Ovary (tissue), 9 donors: ENCODE data around the gene EIF3F. TPM values are rescaled to one million over a fixed set of nuclear protein-coding genes. Genes with fewer than 3 reads are reported as not detected.

Experiments
- DNase-seq, 5 donors: peaks; one replicate each; pipeline ENCODE4 v3.0.0-alpha.2; 2019 to 2020
- H3K27ac ChIP-seq, 2 donors: fragments of 200-600 bp; one replicate each; pipeline versions ENCODE4 v1.5.1 to v1.8.0; 2019 to 2022
- H3K27me3 ChIP-seq: fragments of 200-600 bp; one replicate; pipeline ENCODE4 v1.8.0; 2022
- H3K36me3 ChIP-seq: fragments of 200-600 bp; sonication (generic); one replicate; pipeline ENCODE4 v1.5.1; 2019
- H3K4me1 ChIP-seq: one replicate; pipeline ENCODE4 v1.8.1; 2013; ENCODE audit warnings: mild to moderate bottlenecking, moderate library complexity; ENCODE audit not compliant: insufficient read depth
- H3K4me3 ChIP-seq: fragments of 200-600 bp; sonication (generic); one replicate; pipeline ENCODE4 v1.5.1; 2017
- H3K9me3 ChIP-seq, 2 donors: fragments of 200-600 bp in 1 of 2; sonication (generic) in 1 of 2; one replicate each; pipeline versions ENCODE4 v1.5.1 to v1.8.1; 2013 to 2019; ENCODE audit warnings: mild to moderate bottlenecking in 1 of 2, moderate library complexity in 1 of 2
- CTCF ChIP-seq, 3 donors: fragments of 450-650 bp in 2 of 3; fragments of 200-600 bp in 1 of 3; IDR thresholded peaks; one replicate each; pipeline versions ENCODE4 v1.5.1 to v1.8.0; 2016 to 2022; ENCODE audit warnings: antibody characterized with exemption in 3 of 3, mild to moderate bottlenecking in 1 of 3
- EP300 ChIP-seq: sonication (generic); formaldehyde crosslinking; IDR thresholded peaks from one replicate; pipeline ENCODE4 v1.6.1; 2017; ENCODE audit warnings: antibody characterized with exemption
- POLR2A ChIP-seq: fragments of 450-650 bp; IDR thresholded peaks from one replicate; pipeline ENCODE4 v1.6.1; 2017; ENCODE audit warnings: antibody characterized with exemption, mild to moderate bottlenecking, moderate library complexity
- WGBS, 3 donors: extraction: QIAGEN DNeasy Blood & Tissue Kit in 1 of 3; methylation state at CpG; one replicate each; pipeline versions ENCODE4 v1.1.5 to v1.1.7; 2013 to 2017; 5-methylcytosine and 5-hydroxymethylcytosine counted together
- intact Hi-C, 4 donors: fragments of 100-400 bp; cut with DNase I; formaldehyde crosslinking; loops; one replicate each; pipeline versions ENCODE4 v1.11.0 to v1.15.1; 2022 to 2023
- polyA plus RNA-seq, 2 donors: library from polyadenylated mRNA; stranded (reverse); fragments of 200-250 nt in 1 of 2; fragments of 350-450 nt in 1 of 2; fragmentation: Illumina TruSeq in 1 of 2; extraction: RNeasy Lipid Tissue Mini Kit (QIAGEN cat#74804) in 1 of 2; gene quantifications; one replicate each; pipeline ENCODE4 v1.2.3, GENCODE V29; 2013 to 2014
- total RNA-seq, 7 donors: library from RNA; depleted of rRNA in 2 of 7; stranded (reverse); fragments of >200 nt in 2 of 7; fragmentation: NEBNext Ultra II Directional in 3 of 7; extraction: Animal tissue kit (Norgen Biotek cat#: 25700) in 3 of 7; gene quantifications; one replicate each; pipeline versions ENCODE4 v1.1.0 to v1.2.4, GENCODE V29; 2016 to 2023
- donor health status: DM: no; HTN: no; CAD: no; lungs with moderate emphysema.
- donor health status: DM: no; HTN: no; CAD: no.
- donor health status: Bipolar disorder and iron deficiency.
- donor health status: DM: yes; HTN: yes; CAD: no.
- donor health status: DM: no; HTN: no; CAD: no.
- donor health status: DM: yes; HTN: yes; CAD: no.

EIF3F gene
- total and polyA plus RNA-seq, 9 donors = 235 to 764 (median 328) TPM

- H3K9me3 ChIP-seq = no peaks in the 10 kb centered on the region
- no peaks in the 10 kb centered on the region for H3K36me3 ChIP-seq
- DNase-seq = no peak
- H3K27ac ChIP-seq = no peak overlapping the region
- intact Hi-C loops = loop anchor here (5.0 kb wide), 3 partner anchors 42 to 62 kb away; partner anchors contain the start of gene TUB (in 2 of the 4)
- H3K27me3 ChIP-seq = no peaks in the 10 kb centered on the region
- peaks cover 9% of the 10 kb centered on the region for H3K4me1 ChIP-seq
- TF ChIP-seq CTCF (IDR thresholded peaks at IDR 0.05) (no peak), EP300 (no peak), POLR2A (no peak)
- H3K4me3 ChIP-seq = no peak overlapping the region
- 86 to 93% (median 88%) methylated on average over 8 of the region's 8 CpGs for WGBS, 3 donors
Observed at GRCh38 chr11:8030526-8031247, 43.5 kb downstream of the EIF3F start.

DNA sequence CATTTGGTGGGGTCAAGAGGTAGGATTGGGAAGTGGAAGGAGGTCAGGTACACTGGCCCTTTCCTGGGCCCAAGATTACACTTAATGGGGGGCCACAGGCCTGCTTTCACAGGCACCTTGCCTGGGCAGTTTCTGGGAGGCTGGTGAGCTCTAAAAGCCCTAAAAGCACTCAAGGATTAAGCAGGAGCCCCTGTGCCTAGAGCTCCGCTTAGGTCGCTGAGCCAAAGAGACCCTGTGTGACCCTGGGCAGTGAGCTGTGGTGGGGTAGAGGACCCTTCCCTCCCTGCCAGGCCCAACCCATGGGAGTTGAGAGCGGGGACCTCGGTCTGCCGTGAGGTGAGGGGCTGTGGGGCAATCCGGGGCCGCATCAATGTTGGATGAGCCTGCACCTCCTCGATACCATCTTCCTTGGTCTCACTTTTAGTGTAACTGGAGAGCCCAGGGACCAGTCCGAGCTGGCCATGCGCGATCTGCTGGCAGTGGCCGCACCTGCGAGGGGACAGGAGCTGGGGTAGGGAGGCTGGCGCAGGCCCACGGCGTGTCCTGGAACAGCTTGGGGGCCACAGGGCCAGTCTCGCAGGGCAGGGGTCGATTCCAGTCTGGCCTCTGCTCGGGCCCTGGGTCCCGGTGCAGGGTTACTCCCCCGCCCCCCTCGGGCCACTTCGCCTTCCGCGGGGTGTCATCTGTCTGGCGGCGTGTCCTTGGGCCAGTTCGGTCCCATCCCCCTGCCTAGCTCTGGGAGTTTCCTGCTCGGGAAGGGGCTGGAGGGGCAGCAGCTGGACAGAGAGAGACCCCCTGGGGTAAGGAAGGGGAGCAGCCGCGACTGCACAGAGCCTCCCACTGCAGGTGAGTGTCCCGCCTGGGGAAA is 44.3 kb downstream of the EIF3F start:
- Histone ChIP-seq H3K27me3 (no peaks in the 10 kb centered on the region), H3K9me3 (no peaks in the 10 kb centered on the region), H3K27ac (no peak overlapping the region), H3K36me3 (no peaks in the 10 kb centered on the region), H3K4me1 (peaks cover 9% of the 10 kb centered on the region), H3K4me3 (no peak overlapping the region)
- peak in 1 of 5 donors; percentile 39 for DNase-seq
- intact Hi-C loops = loop anchor here (2.0 to 5.0 kb wide), 4 partner anchors 41 to 61 kb away; partner anchors contain the start of gene TUB (in 2 of the 4)
- 77 to 80% (median 78%) methylated on average over 31 to 32 of the region's 32 CpGs for WGBS, 3 donors
- no peak for TF ChIP-seq EP300
- TF ChIP-seq CTCF (IDR thresholded peaks at IDR 0.05) = no peak
- no peak for TF ChIP-seq POLR2A

- WGBS, 3 donors = 87 to 95% (median 92%) methylated on average over 10 of the region's 10 CpGs
- Histone ChIP-seq H3K27ac (no peak overlapping the region), H3K4me3 (no peak overlapping the region), H3K36me3 (no peaks in the 10 kb centered on the region), H3K27me3 (no peaks in the 10 kb centered on the region), H3K4me1 (peaks cover 9% of the 10 kb centered on the region), H3K9me3 (no peaks in the 10 kb centered on the region)
- intact Hi-C loops = loop anchor here (2.0 to 5.0 kb wide), 4 partner anchors 40 to 60 kb away; partner anchors contain the start of gene TUB (in 2 of the 4)
- no peak for TF ChIP-seq EP300
- TF ChIP-seq CTCF (IDR thresholded peaks at IDR 0.05) = no peak
- TF ChIP-seq POLR2A = no peak
- DNase-seq = peak in 1 of 5 donors; percentile 41
Observed at GRCh38 chr11:8032122-8032521, 45.0 kb downstream of the EIF3F start.

- Histone ChIP-seq H3K36me3 (no peaks in the 10 kb centered on the region), H3K4me3 (no peak overlapping the region), H3K4me1 (peaks cover 9% of the 10 kb centered on the region), H3K27ac (no peak overlapping the region), H3K9me3 (no peaks in the 10 kb centered on the region), H3K27me3 (no peaks in the 10 kb centered on the region)
- WGBS, 3 donors = 44 to 48% (median 46%) methylated on average over 19 to 20 of the region's 20 CpGs
- TF ChIP-seq EP300 = no peak
- no peak for TF ChIP-seq POLR2A
- no peak for TF ChIP-seq CTCF (IDR thresholded peaks at IDR 0.05)
- intact Hi-C loops = loop anchor here (2.0 to 5.0 kb wide), 4 partner anchors 40 to 60 kb away; partner anchors contain the start of gene TUB (in 2 of the 4)
- no peak for DNase-seq
Observed at GRCh38 chr11:8032576-8033304, 45.6 kb downstream of the EIF3F start.
